Suprapubic skin (tissue), 4 donors: ENCODE data around the gene DPP10. TPM values are rescaled to one million over a fixed set of nuclear protein-coding genes. Genes with fewer than 3 reads are reported as not detected.

Experiments used
- DNase-seq, 2 donors: peaks; one replicate each; pipeline ENCODE4 v3.0.0-alpha.2; 2019; ENCODE audit warnings: low spot score in 2 of 2
- H3K27ac ChIP-seq: fragments of 200-600 bp; sonication (generic); one replicate; pipeline ENCODE4 v1.5.1; 2019
- H3K27me3 ChIP-seq: fragments of 200-600 bp; sonication (generic); one replicate; pipeline ENCODE4 v1.5.1; 2019
- H3K36me3 ChIP-seq: fragments of 200-600 bp; sonication (generic); one replicate; pipeline ENCODE4 v1.5.1; 2019
- H3K4me1 ChIP-seq: fragments of 200-600 bp; sonication (generic); one replicate; pipeline ENCODE4 v1.5.1; 2019
- H3K4me3 ChIP-seq: fragments of 200-600 bp; sonication (generic); one replicate; pipeline ENCODE4 v1.5.1; 2019; ENCODE audit warnings: mild to moderate bottlenecking
- H3K9me3 ChIP-seq: fragments of 200-600 bp; sonication (generic); one replicate; pipeline ENCODE4 v1.5.1; 2019
- CTCF ChIP-seq, 2 donors: fragments of 200-600 bp in 1 of 2; fragments of 450-650 bp in 1 of 2; sonication (generic) in 1 of 2; IDR thresholded peaks; one replicate each; pipeline ENCODE4 v1.5.1; 2016 to 2019; ENCODE audit warnings: antibody characterized with exemption in 2 of 2, mild to moderate bottlenecking in 1 of 2, moderate library complexity in 1 of 2
- EP300 ChIP-seq: sonication (generic); formaldehyde crosslinking; IDR thresholded peaks from one replicate; pipeline ENCODE4 v1.6.1; 2017; ENCODE audit warnings: antibody characterized with exemption
- POLR2A ChIP-seq, 2 donors: fragments of 450-650 bp; IDR thresholded peaks; one replicate each; pipeline ENCODE4 v1.6.1; 2017; ENCODE audit warnings: antibody characterized with exemption in 2 of 2, mild to moderate bottlenecking in 2 of 2, moderate library complexity in 2 of 2
- POLR2AphosphoS5 ChIP-seq, 3 donors: sonication (generic); formaldehyde crosslinking; IDR thresholded peaks; one replicate each; pipeline ENCODE4 v1.6.1; 2017; ENCODE audit warnings: antibody characterized with exemption in 3 of 3
- WGBS: methylation state at CpG from one replicate; pipeline ENCODE4 v1.1.5; 2018; 5-methylcytosine and 5-hydroxymethylcytosine counted together
- total RNA-seq, 4 donors: library from RNA; depleted of rRNA; stranded (reverse); fragments of >200 nt; gene quantifications; one replicate each; pipeline ENCODE4 v1.1.0, GENCODE V29; 2016

The DPP10 gene
- total RNA-seq, 4 donors from 2014 or later = 0.68 to 1.4 TPM; not detected in 2

DNA sequence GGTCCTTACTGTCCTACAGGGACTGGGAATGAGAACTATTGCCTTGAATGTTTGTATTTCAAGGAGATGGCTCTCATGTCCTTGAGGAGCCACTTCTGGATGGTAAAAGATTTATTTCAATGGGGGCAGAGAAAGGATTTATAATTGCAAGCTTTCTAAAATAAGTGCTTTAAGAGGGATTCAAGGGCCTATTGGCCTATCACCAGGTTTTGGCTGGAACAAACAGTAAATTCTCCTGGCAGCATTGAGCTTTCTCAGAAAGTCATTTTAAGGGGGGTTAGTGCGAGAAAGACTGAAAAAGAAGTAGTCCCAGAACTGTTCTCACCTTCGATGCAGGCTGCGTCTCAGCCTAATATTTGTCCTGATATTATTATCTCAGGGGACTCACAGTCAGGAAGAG, 29.8 kb downstream of the DPP10 start:
- WGBS = 94% methylated on average over 3 of the region's 3 CpGs

GRCh38 chr2:114472726-114473125, 30.3 kb downstream of the DPP10 start:
- no peak overlapping the region for H3K27ac ChIP-seq
- no peaks in the 10 kb centered on the region for H3K9me3 ChIP-seq
- TF ChIP-seq POLR2AphosphoS5 (IDR thresholded peaks at IDR 0.05) = no peak
- no peak for TF ChIP-seq POLR2A (IDR thresholded peaks at IDR 0.05)
- TF ChIP-seq EP300 = no peak
- no peak for TF ChIP-seq CTCF (IDR thresholded peaks at IDR 0.05)
- H3K36me3 ChIP-seq = no peaks in the 10 kb centered on the region
- no peak overlapping the region for H3K4me3 ChIP-seq
- no peaks in the 10 kb centered on the region for H3K27me3 ChIP-seq
- H3K4me1 ChIP-seq = no peaks in the 10 kb centered on the region
- no peak for DNase-seq
- 66% methylated on average over 1 of the region's 1 CpG for WGBS

More for the DNA sequence above, 29.8 kb downstream of the DPP10 start:
- Histone ChIP-seq H3K27ac (no peak overlapping the region), H3K27me3 (no peaks in the 10 kb centered on the region), H3K4me3 (no peak overlapping the region), H3K4me1 (no peaks in the 10 kb centered on the region), H3K9me3 (no peaks in the 10 kb centered on the region), H3K36me3 (no peaks in the 10 kb centered on the region)
- TF ChIP-seq POLR2A (IDR thresholded peaks at IDR 0.05) = no peak
- no peak for TF ChIP-seq EP300
- TF ChIP-seq CTCF (IDR thresholded peaks at IDR 0.05) = no peak
- TF ChIP-seq POLR2AphosphoS5 (IDR thresholded peaks at IDR 0.05) = no peak
- DNase-seq = no peak

DNA sequence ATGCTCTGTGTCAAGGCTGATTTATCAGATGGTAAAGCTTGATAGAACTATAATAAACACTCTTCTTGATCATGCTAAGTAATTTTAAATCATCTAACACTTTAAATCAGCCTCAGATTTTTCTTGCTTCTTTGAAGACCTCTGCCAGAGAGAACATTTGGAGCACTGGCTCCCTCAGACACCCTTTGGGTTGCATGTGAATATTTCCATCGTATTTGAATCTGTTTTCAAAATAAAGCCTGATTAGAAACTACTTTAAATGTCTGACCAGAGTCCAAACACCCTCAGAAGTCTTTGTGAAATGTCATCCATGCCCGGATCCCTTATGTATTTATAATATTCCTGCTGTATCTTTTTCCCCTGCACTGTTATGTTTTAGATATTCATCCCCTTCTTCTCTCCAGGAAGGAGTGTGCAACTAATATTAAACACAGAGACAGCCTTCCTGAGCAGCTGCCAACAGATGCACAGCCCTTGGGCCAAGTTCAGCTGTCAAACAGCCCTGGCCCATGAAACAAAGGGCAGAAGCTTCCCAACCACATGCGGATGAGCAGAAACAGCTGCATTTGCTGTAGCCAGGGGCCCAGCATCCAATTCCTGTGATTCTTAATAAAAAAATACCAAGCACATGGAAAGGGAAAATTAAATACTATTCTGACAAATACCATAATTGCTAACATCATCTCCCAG, 46.5 kb downstream of the DPP10 start:
- Histone ChIP-seq H3K4me3 (no peak overlapping the region), H3K27me3 (no peaks in the 10 kb centered on the region), H3K36me3 (no peaks in the 10 kb centered on the region), H3K4me1 (no peaks in the 10 kb centered on the region), H3K27ac (no peak overlapping the region), H3K9me3 (no peaks in the 10 kb centered on the region)
- WGBS = 48% methylated on average over 3 of the region's 3 CpGs
- TF ChIP-seq CTCF (IDR thresholded peaks at IDR 0.05) = no peak
- no peak for TF ChIP-seq POLR2A (IDR thresholded peaks at IDR 0.05)
- TF ChIP-seq POLR2AphosphoS5 (IDR thresholded peaks at IDR 0.05) = no peak
- no peak for TF ChIP-seq EP300
- no peak for DNase-seq

- H3K27me3 ChIP-seq = no peaks in the 10 kb centered on the region
- 49% methylated on average over 1 of the region's 1 CpG for WGBS
- no peaks in the 10 kb centered on the region for H3K4me1 ChIP-seq
- no peak for DNase-seq
- no peaks in the 10 kb centered on the region for H3K36me3 ChIP-seq
- no peak overlapping the region for H3K4me3 ChIP-seq
- no peaks in the 10 kb centered on the region for H3K9me3 ChIP-seq
- H3K27ac ChIP-seq = no peak overlapping the region
- TF ChIP-seq POLR2AphosphoS5 (IDR thresholded peaks at IDR 0.05) (no peak), POLR2A (IDR thresholded peaks at IDR 0.05) (no peak), EP300 (no peak)
Observed at GRCh38 chr2:114495046-114495445, 52.6 kb downstream of the DPP10 start.

- TF ChIP-seq POLR2A (IDR thresholded peaks at IDR 0.05) (no peak), POLR2AphosphoS5 (IDR thresholded peaks at IDR 0.05) (no peak), CTCF (IDR thresholded peaks at IDR 0.05) (no peak), EP300 (no peak)
- no peaks in the 10 kb centered on the region for H3K27me3 ChIP-seq
- no peaks in the 10 kb centered on the region for H3K4me1 ChIP-seq
- no peak for DNase-seq
- no peak overlapping the region for H3K27ac ChIP-seq
- H3K9me3 ChIP-seq = no peaks in the 10 kb centered on the region
- H3K36me3 ChIP-seq = no peaks in the 10 kb centered on the region
- H3K4me3 ChIP-seq = no peak overlapping the region
- 92% methylated on average over 12 of the region's 12 CpGs for WGBS
Observed at GRCh38 chr2:114496959-114497358, 54.5 kb downstream of the DPP10 start.
